Measurements from ENCODE around the gene KMT2C. TPM values are rescaled to one million over a fixed set of nuclear protein-coding genes. Genes with fewer than 3 reads are reported as not detected.

The KMT2C gene
- total and polyA plus RNA-seq, 3 donors from 2014 or later, result 32.8 to 167 (median 154) TPM

DNA sequence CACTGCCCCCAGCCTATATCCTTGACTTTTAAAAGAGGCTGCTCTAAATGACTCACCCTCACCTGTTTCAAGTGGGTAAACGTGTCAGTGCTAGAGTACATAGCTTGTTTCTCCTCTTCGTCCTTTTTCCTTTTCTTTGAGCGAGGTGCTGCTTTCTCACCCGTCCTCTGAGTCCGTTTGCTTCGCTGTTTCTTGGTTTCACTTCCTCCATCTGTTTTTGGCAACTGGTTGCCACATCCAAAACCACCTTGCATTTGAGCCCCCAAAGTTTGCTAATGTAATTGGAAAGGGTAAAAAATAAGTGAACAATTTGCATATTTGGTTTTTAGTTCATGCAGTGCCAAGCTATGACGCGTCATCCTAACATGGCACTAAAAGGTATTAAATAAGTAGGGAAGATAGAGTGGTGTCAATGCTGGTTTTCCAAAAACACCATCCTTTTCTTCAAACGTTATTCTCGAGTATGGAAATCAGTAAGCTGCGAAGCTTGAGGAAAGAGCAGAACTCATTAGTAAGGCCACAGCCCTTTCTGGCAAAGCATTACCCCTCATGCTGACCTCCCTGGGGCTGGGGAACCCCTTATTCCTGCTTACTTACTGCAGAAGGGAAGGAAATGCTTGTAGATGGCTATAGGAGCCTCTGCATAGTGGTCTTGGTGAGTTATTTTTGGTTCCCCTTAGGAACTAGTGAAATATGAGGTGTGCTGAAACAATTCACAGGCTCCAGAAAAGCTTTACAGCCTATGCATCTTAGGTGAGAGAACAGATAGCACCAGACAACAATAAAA, 276.8 kb downstream of the KMT2C start:
- TF ChIP-seq POLR2A (IDR thresholded peaks at IDR 0.05), result no peak
- TF ChIP-seq, protein P1, sequence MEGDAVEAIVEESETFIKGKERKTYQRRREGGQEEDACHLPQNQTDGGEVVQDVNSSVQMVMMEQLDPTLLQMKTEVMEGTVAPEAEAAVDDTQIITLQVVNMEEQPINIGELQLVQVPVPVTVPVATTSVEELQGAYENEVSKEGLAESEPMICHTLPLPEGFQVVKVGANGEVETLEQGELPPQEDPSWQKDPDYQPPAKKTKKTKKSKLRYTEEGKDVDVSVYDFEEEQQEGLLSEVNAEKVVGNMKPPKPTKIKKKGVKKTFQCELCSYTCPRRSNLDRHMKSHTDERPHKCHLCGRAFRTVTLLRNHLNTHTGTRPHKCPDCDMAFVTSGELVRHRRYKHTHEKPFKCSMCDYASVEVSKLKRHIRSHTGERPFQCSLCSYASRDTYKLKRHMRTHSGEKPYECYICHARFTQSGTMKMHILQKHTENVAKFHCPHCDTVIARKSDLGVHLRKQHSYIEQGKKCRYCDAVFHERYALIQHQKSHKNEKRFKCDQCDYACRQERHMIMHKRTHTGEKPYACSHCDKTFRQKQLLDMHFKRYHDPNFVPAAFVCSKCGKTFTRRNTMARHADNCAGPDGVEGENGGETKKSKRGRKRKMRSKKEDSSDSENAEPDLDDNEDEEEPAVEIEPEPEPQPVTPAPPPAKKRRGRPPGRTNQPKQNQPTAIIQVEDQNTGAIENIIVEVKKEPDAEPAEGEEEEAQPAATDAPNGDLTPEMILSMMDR (IDR thresholded peaks at IDR 0.05), result no peak
- H3K9me3 ChIP-seq, result no peaks in the 10 kb centered on the region
- DNase-seq, result no peak
- H3K4me1 ChIP-seq, result no peaks in the 10 kb centered on the region
- H3K27ac ChIP-seq, result no peak overlapping the region
- H3K27me3 ChIP-seq, result no peaks in the 10 kb centered on the region
- intact Hi-C loops (cut with DNase I; ENCODE audit: low total_unique reads), result no loop called here
- WGBS, 2 donors, result 90 to 93% methylated on average over 11 of the region's 11 CpGs
- H3K36me3 ChIP-seq (ENCODE audit: low read depth, missing control alignments), result no peaks in the 10 kb centered on the region
- no peak overlapping the region for H3K4me3 ChIP-seq

DNA sequence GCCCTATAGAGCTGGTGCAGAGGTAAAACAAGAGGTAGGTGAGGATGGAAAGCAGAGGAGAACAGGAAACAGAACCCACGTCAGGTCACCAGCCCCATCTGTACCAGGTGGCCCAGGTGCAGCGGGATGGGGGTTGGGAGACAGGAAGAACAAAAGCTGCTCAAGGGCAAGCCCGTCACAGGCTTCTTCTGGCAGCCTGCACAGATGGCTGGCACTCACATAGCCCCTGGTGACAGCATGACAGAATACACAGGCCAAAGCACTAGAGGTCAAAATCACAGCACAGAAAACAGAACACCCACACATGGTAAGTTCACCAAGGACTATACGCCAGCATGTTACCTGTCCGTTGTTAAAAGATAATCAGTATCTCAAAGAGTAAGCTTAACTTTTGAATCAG, 283.5 kb downstream of the KMT2C start:
- Histone ChIP-seq H3K27me3 (no peaks in the 10 kb centered on the region), H3K4me3 (no peak overlapping the region), H3K9me3 (no peaks in the 10 kb centered on the region), H3K27ac (no peak overlapping the region), H3K36me3 (ENCODE audit: low read depth, missing control alignments) (no peaks in the 10 kb centered on the region), H3K4me1 (no peaks in the 10 kb centered on the region)
- WGBS, 2 donors, result 87 to 94% methylated on average over 5 of the region's 5 CpGs
- no peak for DNase-seq
- intact Hi-C loops (cut with DNase I; ENCODE audit: low total_unique reads), result no loop called here
- TF ChIP-seq, protein P1 (IDR thresholded peaks at IDR 0.05), result no peak
- TF ChIP-seq POLR2A (IDR thresholded peaks at IDR 0.05), result no peak

DNA sequence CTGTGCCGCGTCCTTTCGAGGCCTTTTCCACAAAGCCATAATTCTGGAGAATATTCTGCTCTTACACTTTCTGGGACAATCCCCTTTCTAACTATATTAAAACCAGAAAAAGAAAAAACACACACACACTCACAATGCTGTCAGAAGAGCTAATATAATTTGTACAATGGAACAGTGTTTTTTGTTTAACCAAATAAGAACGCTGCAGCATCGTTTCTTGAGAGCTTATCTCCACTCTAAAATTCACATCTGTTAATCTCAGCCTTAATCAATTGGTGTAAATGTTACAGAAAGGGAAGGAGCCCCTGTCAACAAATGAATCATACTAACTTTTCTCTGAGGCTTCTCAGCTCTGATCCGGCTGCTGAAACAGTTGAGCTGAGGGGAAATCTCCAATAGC, 286.4 kb downstream of the KMT2C start:
- H3K4me3 ChIP-seq, result no peak overlapping the region
- DNase-seq, result no peak
- H3K36me3 ChIP-seq (ENCODE audit: low read depth, missing control alignments), result no peaks in the 10 kb centered on the region
- intact Hi-C loops (cut with DNase I; ENCODE audit: low total_unique reads), result no loop called here
- no peaks in the 10 kb centered on the region for H3K27me3 ChIP-seq
- no peaks in the 10 kb centered on the region for H3K4me1 ChIP-seq
- H3K27ac ChIP-seq, result no peak overlapping the region
- no peaks in the 10 kb centered on the region for H3K9me3 ChIP-seq
- 86 to 90% methylated on average over 6 of the region's 6 CpGs for WGBS, 2 donors
- TF ChIP-seq POLR2A (IDR thresholded peaks at IDR 0.05), result no peak
- TF ChIP-seq, protein P1 (IDR thresholded peaks at IDR 0.05), result no peak

DNA sequence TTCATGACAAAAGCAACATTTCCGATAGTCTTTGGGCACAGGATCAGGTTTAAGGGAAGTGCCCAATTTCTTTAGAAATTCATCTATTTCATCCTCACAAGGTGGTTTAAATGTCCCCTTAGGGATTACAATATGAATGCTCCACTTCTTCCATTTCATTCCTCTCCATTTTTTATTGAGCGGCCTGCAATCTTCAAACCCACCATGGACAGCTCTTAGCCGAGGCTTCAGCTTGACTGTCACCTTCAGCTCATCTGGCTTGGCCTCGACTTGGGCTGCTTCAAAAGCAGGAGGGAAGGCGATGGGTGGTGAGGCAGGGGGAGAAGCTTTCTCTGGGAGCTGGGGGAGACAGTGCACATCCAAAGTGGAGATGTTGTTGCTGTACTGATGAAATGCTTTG, 287.1 kb downstream of the KMT2C start:
- intact Hi-C loops (cut with DNase I; ENCODE audit: low total_unique reads), result no loop called here
- Histone ChIP-seq H3K27ac (no peak overlapping the region), H3K36me3 (ENCODE audit: low read depth, missing control alignments) (no peaks in the 10 kb centered on the region), H3K9me3 (no peaks in the 10 kb centered on the region), H3K27me3 (no peaks in the 10 kb centered on the region), H3K4me3 (no peak overlapping the region), H3K4me1 (no peaks in the 10 kb centered on the region)
- TF ChIP-seq, protein P1 (IDR thresholded peaks at IDR 0.05), result no peak
- no peak for TF ChIP-seq POLR2A (IDR thresholded peaks at IDR 0.05)
- no peak for DNase-seq
- WGBS, 2 donors, result 92% methylated on average over 5 of the region's 5 CpGs
